HCT116 (cell line): ENCODE measurements around the gene VSTM2B. TPM values are rescaled to one million over a fixed set of nuclear protein-coding genes. Genes with fewer than 3 reads are reported as not detected.

ENCODE experiments used
- ATAC-seq: fragments of 200-7000 bp; cut with Tn5 transposase; 2 replicates; pipeline ENCODE4 v1.9.1; 2020; ENCODE audit warnings: mild to moderate bottlenecking, moderate library complexity
- BruUV-seq: library from RNA; stranded (reverse); fragments of 400-500 nt; replicated peaks from 2 replicates; lab custom pipeline; 2021; lab: Mats Ljungman, UMichigan
- CTCF ChIA-PET: fragments of 300-600 bp; sonication (Branson Sonifier 250); formaldehyde crosslinking; loops from one replicate; lab custom pipeline; 2021; ENCODE audit warnings: antibody characterized with exemption; lab: Charles Lee
- POLR2A ChIA-PET: fragments of 300-600, 350-600 bp; sonication (Branson Sonifier 250); formaldehyde crosslinking; loops from one replicate; lab custom pipeline; 2021; ENCODE audit warnings: antibody characterized with exemption; lab: Charles Lee
- RAD21 ChIA-PET, 2 experiments: fragments of 300-600 bp; sonication (Branson Sonifier 250); formaldehyde crosslinking; loops; one replicate each; lab custom pipeline; 2023; ENCODE audit warnings: low total read pairs in 2 of 2; ENCODE audit not compliant: uncharacterized antibody in 2 of 2, unreplicated experiment in 2 of 2, low non-redundant PET in 1 of 2; lab: Charles Lee
- DNase-seq: peaks from one replicate; pipeline ENCODE4 v3.0.0-alpha.2; 2010; ENCODE audit warnings: low read depth, low spot score
- H2AFZ ChIP-seq: fragments of 200-600 bp; shearing (Covaris generic), sonication (generic); 2 replicates; pipeline ENCODE4 v1.6.1; 2017; ENCODE audit warnings: low read depth, mixed run types, mixed read lengths, antibody characterized with exemption, low read length; ENCODE audit not compliant: poor library complexity, severe bottlenecking
- H3K27ac ChIP-seq: 2 replicates; pipeline ENCODE4 v1.5.1; 2012; ENCODE audit warnings: low read depth, low read length
- H3K27me3 ChIP-seq: fragments of 200-600 bp; sonication (generic); 2 replicates; pipeline ENCODE4 v1.6.1; 2016; ENCODE audit warnings: mixed run types, low read length, mixed read lengths; ENCODE audit not compliant: insufficient read depth
- H3K36me3 ChIP-seq, 2 experiments: fragments of 200-500 bp in 1 of 2; fragments of 200-600 bp in 1 of 2; sonication (Bioruptor generic) in 1 of 2; sonication (generic) in 1 of 2; 2 replicates each; pipeline versions ENCODE4 v1.5.1 to v1.6.1; 2014 to 2016; ENCODE audit warnings: low read length in 2 of 2, inconsistent platforms in 1 of 2, mixed read lengths in 1 of 2, mixed run types in 1 of 2; ENCODE audit not compliant: insufficient read depth in 2 of 2, control insufficient read depth in 1 of 2
- H3K4me1 ChIP-seq, 2 experiments: fragments of 200-600 bp in 1 of 2; sonication (generic) in 1 of 2; 2 replicates each; pipeline versions ENCODE4 v1.5.1 to v1.6.1; 2012 to 2017; ENCODE audit warnings: low read length in 2 of 2, inconsistent platforms in 1 of 2, mild to moderate bottlenecking in 1 of 2, mixed read lengths in 1 of 2, mixed run types in 1 of 2, moderate library complexity in 1 of 2; ENCODE audit not compliant: insufficient read depth in 2 of 2, control insufficient read depth in 1 of 2
- H3K4me2 ChIP-seq: fragments of 200-600 bp; sonication (generic); 2 replicates; pipeline ENCODE4 v1.6.1; 2017; ENCODE audit warnings: mixed run types, low read length, mixed read lengths
- H3K4me3 ChIP-seq, 2 experiments: fragments of 200-600 bp in 1 of 2; sonication (generic) in 1 of 2; replicated peaks in 1 of 2; 2 replicates each; pipeline ENCODE4 v1.5.1; 2011 to 2016; ENCODE audit warnings: low read length in 2 of 2, control low read depth in 1 of 2, low read depth in 1 of 2, mild to moderate bottlenecking in 1 of 2, mixed read lengths in 1 of 2, mixed run types in 1 of 2
- H3K79me2 ChIP-seq: fragments of 200-600 bp; sonication (generic); 2 replicates; pipeline ENCODE4 v1.6.1; 2017; ENCODE audit warnings: mild to moderate bottlenecking, mixed run types, low read length, moderate library complexity, mixed read lengths; ENCODE audit not compliant: insufficient read depth
- H3K9ac ChIP-seq: fragments of 200-600 bp; sonication (generic); 2 replicates; pipeline ENCODE4 v1.6.1; 2016; ENCODE audit warnings: low read length, mixed read lengths
- H3K9me2 ChIP-seq: fragments of 200-600 bp; sonication (generic), shearing (Covaris generic); 2 replicates; pipeline ENCODE4 v1.6.1; 2017; ENCODE audit warnings: mixed run types, mild to moderate bottlenecking, moderate library complexity; ENCODE audit not compliant: insufficient read depth
- H3K9me3 ChIP-seq, 2 experiments: fragments of 200-500 bp in 1 of 2; fragments of 200-600 bp in 1 of 2; sonication (Bioruptor generic) in 1 of 2; sonication (generic) in 1 of 2; 2 replicates each; pipeline ENCODE4 v1.6.1; 2014 to 2017; ENCODE audit warnings: low read length in 2 of 2, mixed read lengths in 2 of 2, inconsistent platforms in 1 of 2, low read depth in 1 of 2, mild to moderate bottlenecking in 1 of 2, mixed run types in 1 of 2, moderate library complexity in 1 of 2; ENCODE audit not compliant: control insufficient read depth in 1 of 2, insufficient read depth in 1 of 2
- H4K20me1 ChIP-seq: fragments of 200-600 bp; sonication (generic), shearing (Covaris generic); 2 replicates; pipeline ENCODE4 v1.6.1; 2017; ENCODE audit warnings: mixed run types, mild to moderate bottlenecking, moderate library complexity; ENCODE audit not compliant: insufficient read depth
- CBX3 ChIP-seq: IDR thresholded peaks from 2 replicates; pipeline ENCODE4 v1.6.1; 2012; ENCODE audit warnings: low read depth
- CEBPB ChIP-seq: IDR thresholded peaks from 2 replicates; pipeline ENCODE4 v1.6.1; 2012; ENCODE audit warnings: low read depth
- EGR1 ChIP-seq: IDR thresholded peaks from 2 replicates; pipeline ENCODE4 v1.6.1; 2012; ENCODE audit warnings: low read depth
- ELF1 ChIP-seq: IDR thresholded peaks from 2 replicates; pipeline ENCODE4 v1.6.1; 2012; ENCODE audit warnings: low read depth, borderline replicate concordance
- EZH2 ChIP-seq: fragments of 200-600 bp; sonication (generic); IDR thresholded peaks from 2 replicates; pipeline ENCODE4 v1.6.1; 2017; ENCODE audit warnings: antibody characterized with exemption, mixed run types
- EZH2phosphoT487 ChIP-seq: fragments of 200-600 bp; IDR thresholded peaks from 2 replicates; pipeline ENCODE4 v1.6.1; 2018; ENCODE audit warnings: antibody characterized with exemption, borderline replicate concordance
- FOSL1 ChIP-seq: IDR thresholded peaks from 2 replicates; pipeline ENCODE4 v1.6.1; 2012; ENCODE audit warnings: low read depth
- JUND ChIP-seq: IDR thresholded peaks from 2 replicates; pipeline ENCODE4 v1.6.1; 2012
- POLR2A ChIP-seq: IDR thresholded peaks from 2 replicates; pipeline ENCODE4 v1.7.0; 2011; ENCODE audit warnings: borderline replicate concordance; ENCODE audit not compliant: insufficient read depth, insufficient read length; ENCODE audit errors: extremely low read depth
- POLR2AphosphoS5 ChIP-seq: IDR thresholded peaks from 2 replicates; pipeline ENCODE4 v1.6.1; 2011; ENCODE audit warnings: mild to moderate bottlenecking, low read depth, low read length, moderate library complexity
- SIN3A ChIP-seq: IDR thresholded peaks from 2 replicates; pipeline ENCODE4 v1.6.1; 2012; ENCODE audit warnings: low read depth
- SP1 ChIP-seq: IDR thresholded peaks from 2 replicates; pipeline ENCODE4 v1.6.1; 2012; ENCODE audit warnings: low read depth
- SRF ChIP-seq: IDR thresholded peaks from 2 replicates; pipeline ENCODE4 v1.6.1; 2012; ENCODE audit warnings: low read depth
- TCF7L2 ChIP-seq: IDR thresholded peaks from 2 replicates; pipeline ENCODE4 v1.7.0; 2011; ENCODE audit warnings: borderline replicate concordance, inconsistent platforms; ENCODE audit not compliant: insufficient read depth, insufficient read length; ENCODE audit errors: extremely low read depth
- YY1 ChIP-seq: IDR thresholded peaks from 2 replicates; pipeline ENCODE4 v1.6.1; 2011; ENCODE audit warnings: low read length, low read depth, moderate library complexity, mild to moderate bottlenecking; ENCODE audit not compliant: insufficient replicate concordance; ENCODE audit errors: extremely low read depth
- ZFX ChIP-seq: fragments of 450-650 bp; IDR thresholded peaks from 2 replicates; pipeline ENCODE4 v1.6.1; 2017
- ZNF274 ChIP-seq: fragments of 200-500 bp; sonication (Bioruptor generic); IDR thresholded peaks from 2 replicates; pipeline ENCODE4 v1.6.1; 2014; ENCODE audit warnings: mild to moderate bottlenecking, low read depth, low read length, inconsistent platforms
- intact Hi-C: fragments of 100-400 bp; cut with micrococcal nuclease; formaldehyde crosslinking; loops from 2 replicates; pipeline ENCODE4 v1.10.0; 2022
- total RNA-seq: library from RNA; stranded (reverse); gene quantifications from one replicate; pipeline ENCODE4 v1.2.1, GENCODE V29; 2021; ENCODE audit not compliant: unreplicated experiment
- TF ChIP-seq, protein P1 (sequence below): IDR thresholded peaks from 2 replicates; pipeline ENCODE4 v1.6.1; 2012
- TF ChIP-seq, protein P2 (sequence below): IDR thresholded peaks from 2 replicates; pipeline ENCODE4 v1.6.1; 2011; ENCODE audit warnings: mild to moderate bottlenecking, low read length, moderate library complexity; ENCODE audit not compliant: insufficient replicate concordance; ENCODE audit errors: extremely low read depth
- TF ChIP-seq, protein P3 (sequence below): IDR thresholded peaks from 2 replicates; pipeline ENCODE4 v1.6.1; 2012; ENCODE audit warnings: low read depth

VSTM2B gene
- total RNA-seq, 1 experiment from 2014 or later: not detected

DNA sequence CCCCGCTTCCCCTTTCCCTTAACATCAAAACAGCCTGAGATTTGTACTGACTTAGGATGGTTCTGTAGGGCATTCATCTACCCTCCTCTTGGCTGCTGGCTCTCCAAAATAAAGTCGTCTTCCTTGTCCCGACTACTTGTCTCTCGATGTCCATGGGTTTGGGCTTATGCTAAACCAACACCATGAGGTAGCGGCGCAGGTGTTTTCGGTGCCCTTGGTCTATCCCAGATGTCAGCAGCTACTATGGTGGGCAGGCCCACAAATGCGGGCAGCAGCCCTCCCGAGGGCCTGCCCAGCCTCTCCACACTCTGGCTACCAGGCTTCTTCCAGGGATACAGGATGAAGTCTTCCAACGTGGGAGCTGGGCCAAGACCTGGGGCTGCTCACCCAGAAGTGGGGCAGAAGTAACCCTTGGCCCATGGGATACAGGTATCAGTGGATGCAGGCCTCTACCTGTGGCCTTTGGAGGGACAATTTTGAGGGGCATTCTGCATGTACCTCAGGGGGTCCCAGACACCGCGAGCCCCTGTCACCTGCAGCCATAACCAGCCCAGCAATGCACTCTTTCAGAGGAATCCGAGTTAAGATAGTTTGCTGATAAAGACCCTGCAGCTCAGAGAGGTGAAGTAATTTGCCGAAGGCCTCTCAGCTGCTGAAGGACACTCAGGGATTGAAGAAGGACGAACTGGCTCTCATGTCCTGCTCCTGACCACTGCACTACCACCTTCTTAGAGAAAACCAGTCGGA, 47.8 kb upstream of the VSTM2B start:
- 0 out of 2 replicates have a peak, but pooled peaks cover 4% of the 10 kb centered on the region for H3K27me3 ChIP-seq
- no peak for TF ChIP-seq CBX3
- TF ChIP-seq ZNF274: no peak
- TF ChIP-seq, protein P1, sequence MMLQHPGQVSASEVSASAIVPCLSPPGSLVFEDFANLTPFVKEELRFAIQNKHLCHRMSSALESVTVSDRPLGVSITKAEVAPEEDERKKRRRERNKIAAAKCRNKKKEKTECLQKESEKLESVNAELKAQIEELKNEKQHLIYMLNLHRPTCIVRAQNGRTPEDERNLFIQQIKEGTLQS: no peak
- TF ChIP-seq, protein P2, sequence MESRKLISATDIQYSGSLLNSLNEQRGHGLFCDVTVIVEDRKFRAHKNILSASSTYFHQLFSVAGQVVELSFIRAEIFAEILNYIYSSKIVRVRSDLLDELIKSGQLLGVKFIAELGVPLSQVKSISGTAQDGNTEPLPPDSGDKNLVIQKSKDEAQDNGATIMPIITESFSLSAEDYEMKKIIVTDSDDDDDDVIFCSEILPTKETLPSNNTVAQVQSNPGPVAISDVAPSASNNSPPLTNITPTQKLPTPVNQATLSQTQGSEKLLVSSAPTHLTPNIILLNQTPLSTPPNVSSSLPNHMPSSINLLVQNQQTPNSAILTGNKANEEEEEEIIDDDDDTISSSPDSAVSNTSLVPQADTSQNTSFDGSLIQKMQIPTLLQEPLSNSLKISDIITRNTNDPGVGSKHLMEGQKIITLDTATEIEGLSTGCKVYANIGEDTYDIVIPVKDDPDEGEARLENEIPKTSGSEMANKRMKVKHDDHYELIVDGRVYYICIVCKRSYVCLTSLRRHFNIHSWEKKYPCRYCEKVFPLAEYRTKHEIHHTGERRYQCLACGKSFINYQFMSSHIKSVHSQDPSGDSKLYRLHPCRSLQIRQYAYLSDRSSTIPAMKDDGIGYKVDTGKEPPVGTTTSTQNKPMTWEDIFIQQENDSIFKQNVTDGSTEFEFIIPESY: no peak
- no peak for TF ChIP-seq ZFX
- TF ChIP-seq YY1: no peak
- TF ChIP-seq, protein P3, sequence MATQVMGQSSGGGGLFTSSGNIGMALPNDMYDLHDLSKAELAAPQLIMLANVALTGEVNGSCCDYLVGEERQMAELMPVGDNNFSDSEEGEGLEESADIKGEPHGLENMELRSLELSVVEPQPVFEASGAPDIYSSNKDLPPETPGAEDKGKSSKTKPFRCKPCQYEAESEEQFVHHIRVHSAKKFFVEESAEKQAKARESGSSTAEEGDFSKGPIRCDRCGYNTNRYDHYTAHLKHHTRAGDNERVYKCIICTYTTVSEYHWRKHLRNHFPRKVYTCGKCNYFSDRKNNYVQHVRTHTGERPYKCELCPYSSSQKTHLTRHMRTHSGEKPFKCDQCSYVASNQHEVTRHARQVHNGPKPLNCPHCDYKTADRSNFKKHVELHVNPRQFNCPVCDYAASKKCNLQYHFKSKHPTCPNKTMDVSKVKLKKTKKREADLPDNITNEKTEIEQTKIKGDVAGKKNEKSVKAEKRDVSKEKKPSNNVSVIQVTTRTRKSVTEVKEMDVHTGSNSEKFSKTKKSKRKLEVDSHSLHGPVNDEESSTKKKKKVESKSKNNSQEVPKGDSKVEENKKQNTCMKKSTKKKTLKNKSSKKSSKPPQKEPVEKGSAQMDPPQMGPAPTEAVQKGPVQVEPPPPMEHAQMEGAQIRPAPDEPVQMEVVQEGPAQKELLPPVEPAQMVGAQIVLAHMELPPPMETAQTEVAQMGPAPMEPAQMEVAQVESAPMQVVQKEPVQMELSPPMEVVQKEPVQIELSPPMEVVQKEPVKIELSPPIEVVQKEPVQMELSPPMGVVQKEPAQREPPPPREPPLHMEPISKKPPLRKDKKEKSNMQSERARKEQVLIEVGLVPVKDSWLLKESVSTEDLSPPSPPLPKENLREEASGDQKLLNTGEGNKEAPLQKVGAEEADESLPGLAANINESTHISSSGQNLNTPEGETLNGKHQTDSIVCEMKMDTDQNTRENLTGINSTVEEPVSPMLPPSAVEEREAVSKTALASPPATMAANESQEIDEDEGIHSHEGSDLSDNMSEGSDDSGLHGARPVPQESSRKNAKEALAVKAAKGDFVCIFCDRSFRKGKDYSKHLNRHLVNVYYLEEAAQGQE: no peak
- TF ChIP-seq CEBPB: no peak
- TF ChIP-seq TCF7L2: no peak
- TF ChIP-seq FOSL1: no peak
- no peak for TF ChIP-seq SP1
- TF ChIP-seq ELF1: no peak
- TF ChIP-seq EGR1: no peak
- no peak for TF ChIP-seq EZH2
- TF ChIP-seq SRF: no peak
- TF ChIP-seq EZH2phosphoT487: no peak
- TF ChIP-seq POLR2AphosphoS5: no peak
- no peak for TF ChIP-seq JUND
- TF ChIP-seq POLR2A: no peak
- no peak for TF ChIP-seq SIN3A

More for the DNA sequence above, 47.8 kb upstream of the VSTM2B start:
- Histone ChIP-seq H4K20me1 (no peaks in the 10 kb centered on the region), H3K36me3 (no peaks in the 10 kb centered on the region), H3K4me2 (no peak overlapping the region), H2AFZ (no peak overlapping the region), H3K4me3 (no peak overlapping the region), H3K9me3 (no peaks in the 10 kb centered on the region; a peak in 1 of 4 replicates), H3K4me1 (no peaks in the 10 kb centered on the region), H3K9ac (no peak overlapping the region), H3K79me2 (no peaks in the 10 kb centered on the region), H3K9me2 (no peaks in the 10 kb centered on the region), H3K27ac (no peak overlapping the region)
- ATAC-seq (no peak), DNase-seq (no peak)
- ChIA-PET RAD21 (no interaction called here), CTCF (interaction anchor here (1.0 to 1.2 kb wide), 7 partner anchors 10 to 219 kb away, joined by 3 to 10 read pairs (median 5); no protein-coding TSS in a partner anchor), POLR2A (no interaction called here)
- intact Hi-C loops: no loop called here
- BruUV-seq: no TSS peak
